CD4-positive, alpha-beta T cell (primary cell): Measurements from ENCODE around the gene AGBL4. TPM values are rescaled to one million over a fixed set of nuclear protein-coding genes. Genes with fewer than 3 reads are reported as not detected.

ENCODE experiments used
- ATAC-seq: fragments of 200-7000 bp; cut with Tn5 transposase; one replicate; pipeline ENCODE4 v1.10.0; 2022; ENCODE audit warnings: mild to moderate bottlenecking; ENCODE audit not compliant: poor library complexity
- CTCF ChIA-PET: fragments of 350-600 bp; sonication (Branson Sonifier 250); formaldehyde crosslinking; loops from one replicate; lab custom pipeline; 2021; ENCODE audit warnings: antibody characterized with exemption, inconsistent platforms; lab: Charles Lee
- POLR2A ChIA-PET: fragments of 350-600 bp; sonication (Branson Sonifier 250); formaldehyde crosslinking; loops from one replicate; lab custom pipeline; 2021; ENCODE audit warnings: antibody characterized with exemption, inconsistent platforms; lab: Charles Lee
- DNase-seq, 14 experiments: peaks; one replicate each; pipeline ENCODE4 v3.0.0-alpha.2; 2013 to 2020; ENCODE audit warnings: mixed read lengths in 2 of 14
- H3K27ac ChIP-seq, 2 donors: one replicate each; pipeline versions ENCODE4 v1.5.1 to v1.7.0; 2013; ENCODE audit warnings: low read length in 2 of 2, low read depth in 1 of 2, mild to moderate bottlenecking in 1 of 2
- H3K27me3 ChIP-seq, 2 experiments: 1 replicate in 1 of 2; 2 replicates in 1 of 2; pipeline versions ENCODE4 v1.6.1 to v1.7.0; 2013; ENCODE audit warnings: low read length in 2 of 2, control low read depth in 1 of 2, mild to moderate bottlenecking in 1 of 2, moderate library complexity in 1 of 2; ENCODE audit not compliant: insufficient read depth in 2 of 2, control insufficient read depth in 1 of 2
- H3K36me3 ChIP-seq: one replicate; pipeline ENCODE4 v1.6.1; 2013; ENCODE audit warnings: low read length, control low read depth; ENCODE audit not compliant: insufficient read depth
- H3K4me1 ChIP-seq: one replicate; pipeline ENCODE4 v1.6.1; 2013; ENCODE audit warnings: low read length, control low read depth; ENCODE audit not compliant: insufficient read depth
- H3K4me3 ChIP-seq: one replicate; pipeline ENCODE4 v1.5.1; 2013; ENCODE audit warnings: mild to moderate bottlenecking, low read length, moderate library complexity
- H3K9me3 ChIP-seq, 2 experiments: 1 replicate in 1 of 2; 2 replicates in 1 of 2; pipeline versions ENCODE4 v1.6.1 to v1.7.0; 2013; ENCODE audit warnings: low read length in 2 of 2, mild to moderate bottlenecking in 2 of 2, control low read depth in 1 of 2, moderate library complexity in 1 of 2; ENCODE audit not compliant: control insufficient read depth in 1 of 2, insufficient read depth in 1 of 2
- H3K27ac Mint-ChIP-seq: one replicate; pipeline ENCODE4 v1.8.0; 2020; ENCODE audit warnings: mixed read lengths
- H3K27me3 Mint-ChIP-seq: one replicate; pipeline ENCODE4 v1.8.0; 2021; ENCODE audit warnings: mixed read lengths
- H3K36me3 Mint-ChIP-seq: one replicate; pipeline ENCODE4 v1.8.0; 2021; ENCODE audit warnings: low read depth, mixed read lengths
- H3K4me1 Mint-ChIP-seq: one replicate; pipeline ENCODE4 v1.8.0; 2021; ENCODE audit warnings: low read depth, mixed read lengths
- H3K4me3 Mint-ChIP-seq: one replicate; pipeline ENCODE4 v1.8.0; 2020; ENCODE audit warnings: mild to moderate bottlenecking, mixed read lengths
- H3K9me3 Mint-ChIP-seq: one replicate; pipeline ENCODE4 v1.8.0; 2020; ENCODE audit warnings: mixed read lengths
- CTCF ChIP-seq: fragments of 200-600 bp; IDR thresholded peaks from one replicate; pipeline ENCODE4 v1.8.0; 2022; ENCODE audit warnings: antibody characterized with exemption, mild to moderate bottlenecking
- intact Hi-C, 2 experiments: fragments of 100-400 bp; cut with DNase I in 1 of 2; cut with micrococcal nuclease in 1 of 2; formaldehyde crosslinking; loops; one replicate each; pipeline versions ENCODE4 v1.15.1 to v1.9.0; 2023 to 2025; cut with DNase I, micrococcal nuclease
- total RNA-seq, 174 experiments: library from RNA in 2 of 174; stranded (reverse) in 2 of 174; gene quantifications; one replicate each; pipeline ENCODE4 v1.2.3 and lab custom pipeline; 2021 to 2026

AGBL4 gene
- total RNA-seq, 2 experiments from 2014 or later, result 0.11 TPM; not detected in 1

GRCh38 chr1:48741380-48741779, 1282.4 kb downstream of the AGBL4 start:
- Histone ChIP-seq H3K27me3 (no peaks in the 10 kb centered on the region), H3K4me1 (no peaks in the 10 kb centered on the region), H3K36me3 (no peaks in the 10 kb centered on the region), H3K27ac (no peak overlapping the region), H3K4me3 (no peak overlapping the region), H3K9me3 (no peaks in the 10 kb centered on the region)
- no peak for TF ChIP-seq CTCF
- POLR2A ChIA-PET, result no interaction called here
- DNase-seq (no peak), ATAC-seq (no peak)
- Mint-ChIP-seq H3K9me3 (no peaks in the 10 kb centered on the region), H3K4me3 (no peak overlapping the region), H3K27me3 (no peaks in the 10 kb centered on the region), H3K4me1 (no peaks in the 10 kb centered on the region), H3K36me3 (peaks cover 54% of the 10 kb centered on the region), H3K27ac (no peak overlapping the region)
- CTCF ChIA-PET, result no interaction called here
- intact Hi-C loops, result no loop called here

- DNase-seq, result no peak
- no peaks in the 10 kb centered on the region for H3K4me1 ChIP-seq
- H3K27me3 ChIP-seq, result no peaks in the 10 kb centered on the region
- H3K36me3 ChIP-seq, result no peaks in the 10 kb centered on the region
- no peak overlapping the region for H3K4me3 ChIP-seq
- ChIA-PET POLR2A (no interaction called here), CTCF (no interaction called here)
- no peaks in the 10 kb centered on the region for H3K9me3 ChIP-seq
- TF ChIP-seq CTCF, result no peak
- no peak overlapping the region for H3K27ac Mint-ChIP-seq
- no peaks in the 10 kb centered on the region for H3K9me3 Mint-ChIP-seq
- H3K4me3 Mint-ChIP-seq, result no peak overlapping the region
- intact Hi-C loops, result no loop called here
- H3K27me3 Mint-ChIP-seq, result no peaks in the 10 kb centered on the region
- ATAC-seq, result no peak
- peaks cover 51% of the 10 kb centered on the region for H3K36me3 Mint-ChIP-seq
- no peaks in the 10 kb centered on the region for H3K4me1 Mint-ChIP-seq
- no peak overlapping the region for H3K27ac ChIP-seq
Observed at GRCh38 chr1:48740621-48741020, 1283.1 kb downstream of the AGBL4 start.

- Histone ChIP-seq H3K4me3 (no peak overlapping the region), H3K27ac (no peak overlapping the region), H3K9me3 (no peaks in the 10 kb centered on the region), H3K4me1 (no peaks in the 10 kb centered on the region), H3K36me3 (no peaks in the 10 kb centered on the region), H3K27me3 (no peaks in the 10 kb centered on the region)
- Mint-ChIP-seq H3K36me3 (peaks cover 38% of the 10 kb centered on the region), H3K27me3 (no peaks in the 10 kb centered on the region), H3K9me3 (no peaks in the 10 kb centered on the region), H3K4me1 (no peaks in the 10 kb centered on the region), H3K4me3 (no peak overlapping the region), H3K27ac (no peak overlapping the region)
- no peak for TF ChIP-seq CTCF
- intact Hi-C loops, result no loop called here
- ChIA-PET CTCF (no interaction called here), POLR2A (no interaction called here)
- ATAC-seq, result no peak
- DNase-seq, result no peak
Observed at GRCh38 chr1:48739091-48739490, 1284.7 kb downstream of the AGBL4 start.
